ENCODE data around the gene TEF.

Gene TEF

GRCh38 chr22:41382610-41383009, 868 bp downstream of the TEF start:
- TF ChIP-seq, protein P1, sequence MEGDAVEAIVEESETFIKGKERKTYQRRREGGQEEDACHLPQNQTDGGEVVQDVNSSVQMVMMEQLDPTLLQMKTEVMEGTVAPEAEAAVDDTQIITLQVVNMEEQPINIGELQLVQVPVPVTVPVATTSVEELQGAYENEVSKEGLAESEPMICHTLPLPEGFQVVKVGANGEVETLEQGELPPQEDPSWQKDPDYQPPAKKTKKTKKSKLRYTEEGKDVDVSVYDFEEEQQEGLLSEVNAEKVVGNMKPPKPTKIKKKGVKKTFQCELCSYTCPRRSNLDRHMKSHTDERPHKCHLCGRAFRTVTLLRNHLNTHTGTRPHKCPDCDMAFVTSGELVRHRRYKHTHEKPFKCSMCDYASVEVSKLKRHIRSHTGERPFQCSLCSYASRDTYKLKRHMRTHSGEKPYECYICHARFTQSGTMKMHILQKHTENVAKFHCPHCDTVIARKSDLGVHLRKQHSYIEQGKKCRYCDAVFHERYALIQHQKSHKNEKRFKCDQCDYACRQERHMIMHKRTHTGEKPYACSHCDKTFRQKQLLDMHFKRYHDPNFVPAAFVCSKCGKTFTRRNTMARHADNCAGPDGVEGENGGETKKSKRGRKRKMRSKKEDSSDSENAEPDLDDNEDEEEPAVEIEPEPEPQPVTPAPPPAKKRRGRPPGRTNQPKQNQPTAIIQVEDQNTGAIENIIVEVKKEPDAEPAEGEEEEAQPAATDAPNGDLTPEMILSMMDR (IDR thresholded peaks at IDR 0.05): no peak
- no peak for TF ChIP-seq ZFX (IDR thresholded peaks at IDR 0.05; ENCODE audit: borderline replicate concordance)
- no peak overlapping the region for H3K27ac ChIP-seq

DNA sequence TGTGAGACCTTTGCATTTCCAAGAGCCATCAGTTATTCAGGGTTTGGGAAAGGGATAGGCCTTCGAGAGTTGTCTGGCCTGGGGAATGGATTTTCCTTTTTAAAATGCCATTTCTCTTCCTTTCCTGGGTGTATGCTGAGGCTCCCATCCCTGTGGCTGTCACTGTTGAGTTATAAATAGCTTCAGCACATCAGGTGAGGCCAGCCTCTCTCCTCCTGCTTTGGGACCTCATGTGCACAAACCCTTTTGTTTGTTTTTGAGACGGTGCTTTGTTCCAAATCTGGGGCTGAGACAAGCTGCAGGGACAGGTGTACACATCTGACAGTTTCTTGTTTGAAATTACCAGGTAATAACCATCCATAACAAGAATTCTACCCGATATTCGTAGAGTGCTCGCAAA, 1.3 kb downstream of the TEF start:
- H3K27ac ChIP-seq: no peak overlapping the region
- TF ChIP-seq ZFX (IDR thresholded peaks at IDR 0.05; ENCODE audit: borderline replicate concordance): no peak
- TF ChIP-seq, protein P1 (IDR thresholded peaks at IDR 0.05): no peak

GRCh38 chr22:41384128-41384527, 2.4 kb downstream of the TEF start:
- TF ChIP-seq, protein P1 (IDR thresholded peaks at IDR 0.05): no peak
- TF ChIP-seq ZFX (IDR thresholded peaks at IDR 0.05; ENCODE audit: borderline replicate concordance): no peak

GRCh38 chr22:41387341-41387740, 5.6 kb downstream of the TEF start:
- H3K27ac ChIP-seq: no peak overlapping the region
- TF ChIP-seq, protein P1 (IDR thresholded peaks at IDR 0.05): no peak
- TF ChIP-seq ZFX (IDR thresholded peaks at IDR 0.05; ENCODE audit: borderline replicate concordance): no peak

More at GRCh38 chr22:41384128-41384527, 2.4 kb downstream of the TEF start:
- H3K27ac ChIP-seq: no peak overlapping the region

DNA sequence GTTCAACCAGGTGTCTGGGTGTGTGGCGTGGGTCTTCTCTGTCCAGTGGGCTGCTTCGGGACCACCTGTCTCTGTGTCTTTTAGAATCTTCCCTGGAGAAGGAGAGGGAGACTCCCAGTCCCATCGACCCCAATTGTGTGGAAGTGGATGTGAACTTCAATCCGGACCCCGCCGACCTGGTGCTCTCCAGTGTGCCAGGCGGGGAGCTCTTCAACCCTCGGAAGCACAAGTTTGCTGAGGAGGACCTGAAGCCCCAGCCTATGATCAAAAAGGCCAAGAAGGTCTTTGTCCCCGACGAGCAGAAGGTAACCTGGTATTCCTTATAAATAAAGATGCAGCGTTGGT, 12.2 kb downstream of the TEF start:
- H3K27ac ChIP-seq: no peak overlapping the region
- TF ChIP-seq, protein P1 (IDR thresholded peaks at IDR 0.05): no peak
- TF ChIP-seq ZFX (IDR thresholded peaks at IDR 0.05; ENCODE audit: borderline replicate concordance): no peak

GRCh38 chr22:41395531-41396240, 13.9 kb downstream of the TEF start:
- no peak for TF ChIP-seq ZFX (IDR thresholded peaks at IDR 0.05; ENCODE audit: borderline replicate concordance)
- TF ChIP-seq, protein P1 (IDR thresholded peaks at IDR 0.05): no peak
- H3K27ac ChIP-seq: no peak overlapping the region

GRCh38 chr22:41397143-41397811, 15.5 kb downstream of the TEF start:
- TF ChIP-seq, protein P1 (IDR thresholded peaks at IDR 0.05): no peak
- TF ChIP-seq ZFX (IDR thresholded peaks at IDR 0.05; ENCODE audit: borderline replicate concordance): no peak
- H3K27ac ChIP-seq: no peak overlapping the region

All from 22Rv1 (cell line).